HCEC 1CT (cell line): ENCODE data around the gene RASGEF1B.

Experiments
- DNase-seq: peaks from one replicate; pipeline ENCODE4 v3.0.0-alpha.2; 2017

RASGEF1B gene

DNA sequence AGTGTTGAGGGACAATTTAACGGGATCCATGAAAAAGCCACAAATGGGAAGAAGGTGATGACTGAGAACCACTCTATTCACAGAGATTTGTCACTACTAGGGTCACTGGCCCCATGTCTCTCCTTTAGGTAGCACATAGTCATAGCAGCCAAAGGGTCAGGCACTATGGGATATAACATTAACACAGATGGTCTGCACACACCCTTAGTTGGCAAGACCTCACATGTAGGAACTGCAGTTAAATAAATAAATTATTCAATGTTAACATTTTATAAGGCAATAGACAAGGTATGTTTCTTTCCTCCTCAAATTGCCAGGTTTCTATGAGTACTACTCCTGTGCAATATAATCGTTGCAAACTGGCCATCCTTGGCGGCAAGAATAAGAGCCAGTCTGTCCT lies 10.9 kb downstream of the RASGEF1B start:
- DNase-seq: no peak

DNA sequence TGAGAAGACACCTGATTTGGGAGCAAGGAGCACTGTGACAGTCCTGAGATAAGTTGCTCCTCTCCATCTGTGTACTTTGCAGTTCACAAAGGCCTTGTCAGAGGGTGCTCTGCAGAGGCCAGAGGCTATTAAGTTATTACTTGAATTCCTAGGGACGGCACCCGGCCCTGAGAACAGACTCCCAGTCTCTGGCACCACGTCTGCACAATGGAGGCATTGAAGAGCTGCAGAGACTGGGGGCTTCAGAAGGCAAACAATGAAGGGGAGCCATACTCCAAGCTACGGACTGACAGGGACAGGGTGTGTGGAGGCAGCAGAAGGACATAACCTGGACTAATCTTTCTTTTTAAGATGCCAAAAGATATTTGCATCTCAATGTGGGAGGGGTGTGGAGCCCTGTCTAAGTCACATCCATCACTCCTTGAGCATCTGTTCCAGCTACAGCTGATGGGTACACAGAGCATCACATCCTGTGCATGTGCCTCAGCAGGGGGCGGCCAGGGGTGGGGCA lies 11.5 kb downstream of the RASGEF1B start:
- DNase-seq: no peak

DNA sequence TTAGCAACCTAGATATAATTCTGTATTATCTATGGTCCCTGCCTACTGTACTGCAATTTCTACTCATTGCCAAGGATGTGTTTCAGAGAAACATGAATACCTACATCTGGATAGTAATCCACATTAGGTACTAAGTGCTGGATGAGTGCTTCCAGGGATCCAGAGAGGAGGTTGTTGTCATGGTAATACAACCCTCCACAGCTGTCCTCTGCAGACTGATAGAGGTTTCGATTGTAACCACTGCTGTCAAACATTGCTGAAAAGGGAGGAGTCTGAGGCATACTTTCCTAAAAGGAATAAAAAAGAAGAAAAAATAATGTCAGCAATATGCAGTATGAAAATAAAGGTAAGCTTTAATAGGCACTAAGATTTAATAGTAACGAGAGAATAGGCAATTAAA lies 12.5 kb downstream of the RASGEF1B start:
- no peak for DNase-seq

DNA sequence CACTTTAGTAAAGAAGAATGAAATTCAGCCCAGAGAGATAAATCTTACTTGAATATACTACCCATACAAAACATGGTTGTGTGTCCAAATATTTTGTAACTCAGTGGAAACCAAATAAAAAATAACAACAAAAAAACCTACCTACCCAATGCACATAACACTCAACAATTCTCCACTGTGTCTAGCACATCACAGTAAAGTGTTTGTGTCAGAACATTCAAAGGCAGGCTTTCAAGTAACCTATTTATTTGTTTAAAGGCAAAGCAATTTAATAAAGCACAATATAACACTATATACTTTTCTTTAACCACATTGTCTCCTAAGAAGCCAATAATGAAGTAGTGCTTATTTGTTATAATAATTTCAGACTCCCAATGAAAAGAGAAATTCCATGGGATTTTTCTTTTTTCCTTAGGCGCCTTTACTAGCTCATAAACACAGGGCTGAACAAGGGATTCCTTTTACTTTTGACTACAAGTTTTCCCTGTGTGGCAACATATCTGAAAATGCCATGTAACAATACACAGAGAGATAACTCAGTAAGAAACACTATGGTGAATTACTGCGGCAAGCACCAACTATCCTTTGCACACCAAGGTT lies 13.7 kb downstream of the RASGEF1B start:
- DNase-seq: no peak

DNA sequence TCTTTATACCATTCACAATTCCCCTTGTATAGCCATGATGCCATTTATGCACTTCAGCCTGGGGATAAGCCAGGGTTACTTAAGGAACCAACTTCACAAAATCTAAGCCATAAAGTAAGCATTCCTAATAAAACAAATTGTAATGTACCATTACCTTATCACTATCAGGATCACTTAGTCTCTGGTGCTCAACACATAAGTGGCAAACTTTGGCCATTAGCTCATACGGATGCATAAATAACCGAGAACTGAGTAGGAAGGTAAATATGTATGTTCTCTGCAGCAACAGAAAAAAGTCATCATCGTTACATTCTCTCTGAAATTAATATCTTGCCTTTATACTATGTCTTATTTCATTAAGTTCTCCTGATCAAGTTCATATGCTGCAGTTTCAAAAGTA lies 14.4 kb downstream of the RASGEF1B start:
- no peak for DNase-seq

DNA sequence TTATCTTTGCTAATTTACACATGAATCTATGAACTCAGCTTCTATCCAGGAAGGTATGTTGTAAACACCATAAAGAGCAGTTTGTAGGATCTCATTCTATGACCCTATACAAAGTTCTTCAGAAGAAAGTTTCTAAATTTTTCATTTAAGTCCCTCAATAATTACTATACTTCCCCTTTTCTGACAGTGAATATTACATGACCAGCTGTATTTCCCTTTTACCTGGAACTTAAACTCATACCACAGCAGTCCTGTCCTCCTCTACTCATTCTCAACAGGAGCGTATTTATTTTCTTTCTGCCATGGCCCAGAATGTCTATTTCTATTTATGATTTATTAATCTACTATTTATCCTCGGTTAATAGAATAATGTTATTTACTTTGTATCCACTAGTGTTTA lies 15.8 kb downstream of the RASGEF1B start:
- no peak for DNase-seq

DNA sequence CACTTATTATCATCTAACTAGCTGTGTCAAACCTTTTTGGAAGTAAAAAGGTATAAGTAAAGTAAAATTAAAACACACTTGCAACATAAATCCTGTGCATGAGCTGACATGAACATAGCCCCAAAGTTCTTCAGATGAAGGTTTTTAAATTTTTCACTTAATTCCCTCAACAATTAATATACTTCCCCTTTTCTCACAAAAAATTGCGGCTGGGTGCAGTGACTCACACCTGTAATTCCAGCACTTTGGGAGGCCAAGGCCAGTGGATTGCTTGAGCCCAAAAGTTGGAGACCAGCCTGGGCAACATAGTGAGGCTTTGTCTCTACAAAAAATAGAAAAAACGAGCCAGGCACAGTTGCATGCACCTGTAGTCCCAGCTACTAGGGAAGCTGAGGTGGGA lies 16.8 kb downstream of the RASGEF1B start:
- DNase-seq: no peak

DNA sequence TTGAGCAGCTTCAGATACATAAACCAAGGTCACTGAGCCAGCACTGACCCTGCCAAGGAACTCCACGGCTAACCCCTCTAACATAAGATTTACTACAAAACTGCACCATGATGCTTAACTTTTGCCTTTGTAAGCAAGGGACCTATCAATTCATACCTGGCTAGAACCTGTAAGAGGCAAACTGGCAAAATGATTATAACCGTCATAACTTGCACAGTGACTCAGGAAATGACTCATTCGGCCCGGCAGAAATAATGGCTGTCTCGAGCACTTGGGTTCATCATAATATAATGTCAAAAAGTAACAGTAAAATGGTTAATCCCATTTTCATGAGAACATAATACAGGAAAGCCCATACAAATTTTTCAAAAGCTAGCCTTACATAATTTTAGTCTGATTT lies 17.2 kb downstream of the RASGEF1B start:
- DNase-seq: no peak

DNA sequence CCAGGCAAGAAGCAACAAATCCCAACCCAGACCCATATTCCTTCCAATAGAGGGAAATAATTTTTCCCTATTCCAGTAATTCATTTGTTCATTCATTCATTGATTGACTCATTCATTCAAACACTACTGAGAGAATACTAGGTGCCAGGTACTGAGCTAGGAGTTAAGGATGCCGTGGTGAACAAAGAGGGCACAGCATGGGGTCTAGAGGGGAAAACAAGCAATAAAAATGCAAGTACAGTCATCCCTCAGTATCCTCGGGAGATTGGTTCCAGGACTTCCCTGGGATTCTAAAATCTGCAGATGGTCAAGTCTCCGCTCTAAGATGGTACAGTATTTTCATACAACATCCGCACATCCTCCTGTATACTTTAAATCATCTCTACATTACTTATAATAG lies 18.7 kb downstream of the RASGEF1B start:
- DNase-seq: no peak

DNA sequence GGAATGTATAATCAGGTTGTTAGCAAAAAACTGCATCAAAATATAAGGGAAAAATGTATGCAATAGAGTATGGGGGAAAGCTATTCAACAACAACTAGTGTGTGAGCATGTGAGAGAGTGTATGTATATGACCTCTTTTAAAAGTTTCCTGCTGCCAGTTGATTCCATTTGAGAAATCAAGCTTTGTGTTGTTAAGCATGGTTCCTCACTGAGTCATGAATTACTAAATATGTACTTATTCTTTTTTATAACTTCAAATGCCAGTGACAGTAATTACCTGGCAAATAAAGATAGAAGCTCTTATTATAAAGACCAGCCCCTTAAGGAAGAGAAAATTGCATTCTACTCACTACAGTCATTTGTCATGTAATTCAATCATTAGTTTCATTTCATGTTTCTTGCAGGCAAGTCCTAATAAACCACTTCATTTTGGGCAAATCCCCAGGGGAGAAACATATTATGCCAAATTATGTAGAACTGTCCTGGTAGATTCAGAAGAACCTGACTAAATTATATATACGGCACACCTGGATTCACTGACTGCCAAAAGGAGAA lies 19.2 kb downstream of the RASGEF1B start:
- no peak for DNase-seq

DNA sequence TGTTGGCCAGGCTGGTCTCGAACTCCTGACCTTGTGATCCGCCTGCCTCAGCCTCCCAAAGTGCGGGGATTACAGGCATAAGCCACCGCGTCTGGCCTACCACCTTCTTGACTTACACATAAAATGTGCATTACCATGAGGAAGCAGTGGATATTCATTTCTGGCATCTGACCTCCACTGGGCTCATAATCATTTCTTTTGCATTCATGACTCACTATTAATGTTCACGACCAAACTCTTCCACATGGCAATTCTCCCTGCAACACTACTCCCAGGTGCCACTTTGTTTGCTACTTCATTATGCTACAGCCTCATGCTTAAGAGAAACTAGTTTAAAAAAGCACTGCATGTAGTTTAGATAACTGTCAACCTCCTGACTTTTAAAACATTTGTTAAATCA lies 22.7 kb downstream of the RASGEF1B start:
- no peak for DNase-seq

DNA sequence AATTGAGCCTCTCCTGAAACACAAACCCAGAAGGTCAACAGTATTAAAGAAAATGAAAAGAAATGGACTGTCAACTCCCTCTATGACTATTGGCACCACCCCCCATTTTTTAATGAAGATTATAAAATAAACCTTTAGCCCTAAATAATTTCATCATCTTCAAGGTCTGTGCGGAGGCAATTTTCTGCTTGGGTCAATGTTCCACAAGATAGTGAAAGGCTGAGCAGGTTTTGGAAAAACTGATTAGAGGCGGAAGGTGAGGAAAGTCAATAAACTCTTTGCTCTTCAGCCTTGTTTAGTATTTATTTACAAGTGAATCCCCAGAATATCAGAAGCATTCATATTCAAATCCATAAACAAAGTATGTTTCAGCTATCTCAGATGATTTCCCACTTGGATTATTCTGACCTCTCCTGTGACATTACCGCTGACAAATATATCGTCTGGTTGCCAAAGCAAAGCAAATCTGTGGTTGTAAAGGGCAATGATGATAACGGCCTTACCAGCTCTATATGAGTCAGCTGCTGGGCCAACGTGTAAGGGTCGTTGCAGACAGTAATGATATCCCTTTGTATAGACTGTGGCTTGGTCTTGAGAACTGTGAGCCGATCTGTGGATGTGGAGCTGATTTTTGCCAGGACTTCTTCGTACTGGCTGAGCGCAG lies 24.0 kb downstream of the RASGEF1B start:
- no peak for DNase-seq

DNA sequence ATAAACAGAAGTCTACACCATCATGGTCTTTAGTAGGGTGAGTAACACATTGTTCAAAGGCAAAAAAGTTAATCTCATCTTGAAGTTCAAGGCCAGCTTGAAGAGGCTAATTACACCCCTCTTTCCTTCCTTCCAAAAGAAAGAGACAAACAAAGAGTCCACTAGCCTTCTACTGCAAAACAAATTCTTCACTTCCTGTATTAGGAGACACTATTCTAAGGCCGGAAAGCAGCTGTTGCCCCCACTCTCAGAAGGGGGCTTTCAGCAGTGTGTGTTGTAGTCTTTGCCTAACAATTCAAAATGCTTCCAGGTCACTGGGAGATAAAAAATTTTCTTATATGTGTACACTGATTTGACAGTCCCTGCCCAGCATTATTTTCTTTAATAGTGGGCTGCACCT lies 25.1 kb downstream of the RASGEF1B start:
- no peak for DNase-seq

DNA sequence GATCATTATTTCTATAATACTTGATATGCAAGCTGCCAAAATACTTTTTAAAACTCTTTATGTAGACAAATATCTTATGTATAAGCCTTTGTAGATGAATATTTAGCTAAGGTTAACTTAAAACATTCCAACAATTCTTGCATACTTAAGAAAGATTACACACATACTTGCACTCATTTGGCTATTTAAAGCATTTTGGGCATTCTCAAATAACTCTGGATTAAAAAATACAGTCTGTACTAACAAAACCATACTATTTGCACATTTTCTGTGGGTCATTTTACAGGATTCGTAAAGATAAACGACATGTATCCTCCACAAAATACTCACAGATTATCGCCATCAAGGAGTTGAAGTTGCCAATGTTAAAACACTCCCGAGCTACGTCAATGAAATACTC lies 26.5 kb downstream of the RASGEF1B start:
- no peak for DNase-seq

DNA sequence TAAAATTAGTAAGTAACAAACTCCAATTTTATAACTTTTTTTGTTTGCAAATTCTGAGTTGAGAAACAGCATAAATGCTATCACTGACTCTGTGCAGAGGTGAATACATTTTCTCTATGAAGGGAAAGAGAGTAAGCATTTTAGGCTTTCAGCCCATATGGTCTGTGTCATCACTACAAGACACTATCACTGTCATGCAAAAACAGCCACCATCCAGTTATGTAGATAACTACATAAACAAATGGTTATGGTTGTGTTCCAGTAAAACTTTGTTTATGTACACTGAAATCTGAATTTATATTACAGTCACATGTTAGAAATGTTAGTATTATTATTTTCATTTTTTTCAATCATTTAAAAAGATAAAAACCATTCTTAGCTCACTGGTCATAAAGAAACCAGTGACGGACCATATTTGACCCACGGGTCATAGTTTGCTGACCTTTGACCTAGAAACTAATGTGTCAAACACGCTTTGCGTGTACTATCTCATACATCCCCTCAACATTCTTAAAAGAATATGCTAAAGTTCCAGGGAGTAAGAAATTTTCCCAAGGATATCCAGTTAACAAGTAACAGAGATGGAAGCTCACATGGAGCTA lies 29.1 kb downstream of the RASGEF1B start:
- DNase-seq: no peak

DNA sequence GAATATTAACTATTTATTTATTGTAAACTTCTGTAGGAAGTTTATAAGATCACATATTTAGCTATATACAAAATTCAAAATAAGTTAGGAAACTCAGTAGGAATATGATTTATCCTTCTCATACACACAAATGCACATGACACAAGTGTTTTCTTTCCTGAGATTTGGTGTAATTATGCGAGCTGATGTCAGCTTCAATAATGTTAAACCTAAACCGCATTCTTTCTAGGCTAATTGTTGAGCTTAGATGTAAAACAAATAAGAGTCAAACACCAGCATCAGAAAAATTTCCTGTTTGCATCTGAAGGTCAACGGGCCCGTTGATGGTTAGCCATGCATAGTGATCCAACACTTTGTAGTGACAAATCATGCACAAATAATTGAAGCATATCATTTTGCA lies 30.8 kb downstream of the RASGEF1B start:
- no peak for DNase-seq

DNA sequence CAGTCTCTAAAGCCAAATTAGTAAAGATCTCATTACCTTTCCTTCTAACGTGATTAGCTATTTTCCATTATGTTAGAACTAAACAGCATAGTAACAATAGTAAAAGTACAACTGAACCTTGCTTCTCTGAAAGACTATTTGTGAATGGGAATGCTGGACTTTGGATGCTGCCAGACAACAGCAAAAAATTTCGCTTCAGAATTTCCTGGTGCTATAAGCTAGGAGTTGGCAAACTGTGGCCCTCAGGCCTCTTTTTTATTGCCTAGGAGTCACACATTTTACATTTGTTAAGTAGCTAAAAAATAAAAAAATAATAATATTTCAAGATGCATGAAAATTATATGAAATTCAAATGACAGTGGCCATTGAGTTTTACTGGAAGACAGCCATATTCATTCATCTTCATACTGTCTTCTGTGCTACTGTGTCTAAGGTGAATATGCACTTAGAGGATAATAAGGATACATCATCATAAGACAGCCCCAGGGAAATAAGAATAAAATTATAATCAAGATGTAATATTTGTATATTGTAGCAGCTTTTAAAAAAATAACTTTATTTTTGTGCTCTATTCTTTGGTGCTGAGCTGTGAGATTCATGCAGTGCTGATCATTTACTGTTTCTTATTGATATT lies 34.6 kb downstream of the RASGEF1B start:
- DNase-seq: no peak

DNA sequence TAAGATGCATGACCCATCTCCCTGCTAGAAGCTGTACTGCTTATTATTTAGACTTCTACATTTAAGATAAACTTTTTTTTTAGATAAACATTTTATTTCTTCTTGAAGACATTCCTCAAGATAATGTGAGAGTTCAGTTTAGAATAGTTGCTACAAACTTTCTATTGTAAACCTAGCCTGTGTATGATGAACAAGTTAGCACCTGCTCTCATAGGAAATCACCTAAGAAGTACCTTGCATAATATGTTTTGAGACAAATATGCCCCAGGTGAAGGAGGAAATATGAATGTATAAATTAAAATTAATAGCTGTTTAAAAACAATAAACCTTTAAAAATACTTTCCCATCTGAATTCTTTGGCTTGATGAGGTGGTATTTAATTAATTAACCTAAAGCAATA lies 35.6 kb downstream of the RASGEF1B start:
- no peak for DNase-seq

DNA sequence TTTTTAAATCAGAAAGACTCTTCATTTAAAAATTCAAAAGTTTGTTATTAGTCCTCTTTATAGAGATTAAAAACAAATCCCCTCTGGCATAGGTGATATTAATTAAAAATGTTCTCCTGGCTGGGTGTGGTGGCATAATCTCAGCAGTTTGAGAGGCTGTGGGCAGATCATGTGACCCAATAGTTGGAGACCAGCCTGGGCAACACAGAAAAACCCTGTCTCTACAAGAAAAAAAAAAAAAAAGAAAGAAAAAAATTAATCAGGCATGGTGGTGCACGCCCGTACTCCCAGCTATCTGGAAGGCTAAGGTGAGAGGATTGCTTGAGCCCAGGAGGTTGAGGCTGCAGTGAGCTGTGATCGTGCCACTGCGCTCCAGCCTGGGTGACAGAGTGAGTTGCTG lies 38.9 kb downstream of the RASGEF1B start:
- DNase-seq: no peak

DNA sequence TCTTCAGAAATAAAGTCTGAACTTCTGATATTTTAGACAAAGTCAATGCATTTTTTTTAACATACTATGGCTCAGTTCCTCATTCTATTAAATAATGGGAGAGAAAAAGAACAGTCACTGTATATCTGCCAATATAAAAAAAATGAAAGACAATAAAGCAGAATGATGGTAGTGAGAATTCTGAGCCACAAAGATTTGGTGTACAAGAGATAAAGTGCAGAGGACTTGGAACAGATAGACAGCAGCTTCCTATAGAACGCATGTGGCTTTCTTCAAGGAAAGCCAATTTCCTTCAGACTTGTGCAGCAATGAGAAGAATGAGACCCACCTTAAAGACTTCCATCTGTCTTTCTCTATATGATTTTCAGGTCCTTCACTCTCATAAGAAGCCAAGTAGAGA lies 39.7 kb downstream of the RASGEF1B start:
- DNase-seq: no peak

DNA sequence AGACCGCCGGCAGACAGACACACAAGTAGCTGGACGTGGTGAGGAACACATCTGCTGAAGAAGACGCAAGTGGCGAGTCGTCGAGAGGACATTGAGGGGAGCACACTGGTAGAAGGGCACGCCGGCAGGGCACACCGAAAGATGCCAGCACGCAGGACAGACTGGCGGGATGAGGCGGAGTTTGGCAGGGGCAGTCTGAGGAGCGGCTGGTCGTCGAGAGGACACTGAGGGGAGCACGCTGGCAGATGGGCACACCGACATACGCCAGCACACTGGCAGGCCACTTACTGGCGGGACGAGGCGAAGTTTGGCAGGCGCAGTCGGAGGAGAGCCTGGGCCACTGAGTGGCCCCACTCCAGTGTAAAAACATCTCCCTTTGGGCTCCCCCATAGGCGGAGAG lies 42.1 kb downstream of the RASGEF1B start:
- no peak for DNase-seq

DNA sequence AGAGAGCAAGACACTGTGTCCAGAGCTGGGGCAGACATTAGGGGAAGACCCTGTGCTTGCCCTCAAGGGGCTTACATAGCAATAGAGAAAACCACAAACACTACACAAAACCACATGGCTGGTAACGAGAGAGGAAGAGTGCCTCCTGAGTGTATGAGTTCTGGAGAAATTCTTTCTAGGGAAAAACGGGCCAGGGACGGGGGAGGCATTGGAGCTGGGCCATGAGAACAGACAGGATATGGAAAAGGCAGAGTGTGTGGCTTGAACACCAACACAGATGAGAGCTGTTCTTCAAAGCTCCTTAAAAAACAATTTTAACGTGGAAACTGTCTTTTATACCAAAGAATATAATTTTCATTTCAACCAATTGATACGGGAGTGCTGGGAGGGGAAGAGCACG lies 42.7 kb downstream of the RASGEF1B start:
- DNase-seq: no peak

DNA sequence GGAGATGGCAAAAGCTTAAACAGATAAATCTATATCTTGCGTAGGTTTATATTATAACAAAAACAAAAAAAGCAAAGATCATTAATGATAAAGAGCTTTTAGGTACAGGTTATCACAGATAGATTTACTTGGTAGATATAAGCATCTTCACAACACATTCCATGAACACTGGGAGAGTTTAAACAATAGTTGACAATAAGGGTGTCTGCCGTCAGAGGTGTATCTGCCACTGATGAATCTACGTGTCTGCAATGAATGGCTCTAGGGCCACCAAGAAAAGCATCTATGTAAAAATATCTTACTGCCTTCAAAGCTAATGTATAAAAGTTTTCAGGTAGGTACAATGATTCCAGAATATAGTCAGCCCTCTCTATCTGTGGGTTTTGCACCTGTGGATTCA lies 43.7 kb downstream of the RASGEF1B start:
- DNase-seq: no peak

DNA sequence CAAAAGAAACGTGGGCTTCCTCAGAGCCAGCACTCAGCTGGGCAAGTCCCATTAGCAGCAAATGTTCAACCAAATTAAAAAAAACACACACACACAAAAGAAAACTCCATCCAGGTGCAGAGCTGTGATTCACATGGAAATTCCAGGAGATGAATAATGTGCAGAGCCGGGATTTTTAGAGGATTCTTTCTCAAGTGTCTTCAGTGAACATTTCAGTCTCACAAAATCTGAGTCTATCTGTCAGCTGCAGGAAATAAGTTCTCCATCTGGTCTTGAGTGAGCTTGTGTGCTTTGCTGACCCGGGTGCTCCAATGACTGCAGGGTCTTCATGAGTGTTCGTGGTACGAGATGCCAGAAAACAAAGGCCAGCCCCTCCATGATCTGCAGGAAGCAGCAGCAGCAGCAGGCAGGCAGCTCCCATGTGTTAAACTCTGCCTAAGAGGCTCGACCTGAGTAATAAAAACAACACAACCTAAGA lies 44.3 kb downstream of the RASGEF1B start:
- no peak for DNase-seq
